ENCODE measurements around the gene ARHGAP32. TPM values are rescaled to one million over a fixed set of nuclear protein-coding genes. Genes with fewer than 3 reads are reported as not detected.

Gene ARHGAP32
- total RNA-seq, 2 experiments from 2014 or later, result 8.7 to 10.0 TPM

GRCh38 chr11:129117595-129118350, 74.4 kb downstream of the ARHGAP32 start:
- Histone ChIP-seq H3K36me3 (ENCODE audit: insufficient read depth, low read length) (no peaks in the 10 kb centered on the region), H3K27ac (ENCODE audit: low read depth in 1 of 2, low read length in 2 of 2) (no peak overlapping the region), H3K9me3 (ENCODE audit: control insufficient read depth in 1 of 2, insufficient read depth in 1 of 2, low read length in 2 of 2) (no peaks in the 10 kb centered on the region), H3K4me1 (ENCODE audit: insufficient read depth, low read length) (no peaks in the 10 kb centered on the region), H3K4me3 (ENCODE audit: low read length) (no peak overlapping the region), H3K27me3 (ENCODE audit: control insufficient read depth in 1 of 2, insufficient read depth in 2 of 2, low read length in 2 of 2) (no peaks in the 10 kb centered on the region)
- POLR2A ChIA-PET, result no interaction called here
- ATAC-seq (ENCODE audit: poor library complexity), result no peak
- Mint-ChIP-seq H3K27me3 (no peaks in the 10 kb centered on the region), H3K27ac (no peak overlapping the region), H3K4me1 (ENCODE audit: low read depth) (no peaks in the 10 kb centered on the region), H3K4me3 (no peak overlapping the region), H3K9me3 (no peaks in the 10 kb centered on the region), H3K36me3 (ENCODE audit: low read depth) (no peaks in the 10 kb centered on the region)
- peak in 12 of 14 experiments; percentile 12 to 76 (median 26) for DNase-seq
- CTCF ChIA-PET, result interaction anchor here (0.7 to 1.7 kb wide), 2 partner anchors 214 kb away, joined by 4 to 12 read pairs; no protein-coding TSS in a partner anchor
- intact Hi-C loops (cut with DNase I, micrococcal nuclease), result loop anchor here (1.0 to 5.0 kb wide), 7 partner anchors 214 to 1015 kb away; no protein-coding TSS in a partner anchor
- peak; percentile 83 for TF ChIP-seq CTCF (IDR thresholded peaks at IDR 0.05)

- no peak for TF ChIP-seq CTCF (IDR thresholded peaks at IDR 0.05)
- Histone ChIP-seq H3K4me1 (ENCODE audit: insufficient read depth, low read length) (no peaks in the 10 kb centered on the region), H3K4me3 (ENCODE audit: low read length) (no peak overlapping the region), H3K9me3 (ENCODE audit: control insufficient read depth in 1 of 2, insufficient read depth in 1 of 2, low read length in 2 of 2) (no peaks in the 10 kb centered on the region), H3K27me3 (ENCODE audit: control insufficient read depth in 1 of 2, insufficient read depth in 2 of 2, low read length in 2 of 2) (no peaks in the 10 kb centered on the region), H3K27ac (ENCODE audit: low read depth in 1 of 2, low read length in 2 of 2) (no peak overlapping the region), H3K36me3 (ENCODE audit: insufficient read depth, low read length) (no peaks in the 10 kb centered on the region)
- no peaks in the 10 kb centered on the region for H3K27me3 Mint-ChIP-seq
- intact Hi-C loops (cut with DNase I, micrococcal nuclease), result loop anchor here (2.0 to 5.0 kb wide), 3 partner anchors 581 to 1016 kb away; no protein-coding TSS in a partner anchor
- H3K27ac Mint-ChIP-seq, result no peak overlapping the region
- no peak for DNase-seq
- H3K4me3 Mint-ChIP-seq, result no peak overlapping the region
- H3K9me3 Mint-ChIP-seq, result no peaks in the 10 kb centered on the region
- ChIA-PET POLR2A (no interaction called here), CTCF (no interaction called here)
- no peak for ATAC-seq (ENCODE audit: poor library complexity)
- H3K4me1 Mint-ChIP-seq (ENCODE audit: low read depth), result no peaks in the 10 kb centered on the region
- peaks cover 7% of the 10 kb centered on the region for H3K36me3 Mint-ChIP-seq (ENCODE audit: low read depth)
Measured at GRCh38 chr11:129115652-129116586, 76.2 kb downstream of the ARHGAP32 start.

GRCh38 chr11:129109701-129110100, 82.4 kb downstream of the ARHGAP32 start:
- peaks cover 26% of the 10 kb centered on the region for H3K36me3 Mint-ChIP-seq (ENCODE audit: low read depth)
- no peaks in the 10 kb centered on the region for H3K4me1 Mint-ChIP-seq (ENCODE audit: low read depth)
- Histone ChIP-seq H3K4me1 (ENCODE audit: insufficient read depth, low read length) (no peaks in the 10 kb centered on the region), H3K4me3 (ENCODE audit: low read length) (no peak overlapping the region), H3K36me3 (ENCODE audit: insufficient read depth, low read length) (no peaks in the 10 kb centered on the region), H3K9me3 (ENCODE audit: control insufficient read depth in 1 of 2, insufficient read depth in 1 of 2, low read length in 2 of 2) (peaks cover 0 to 4% of the 10 kb centered on the region in 2 experiments), H3K27me3 (ENCODE audit: control insufficient read depth in 1 of 2, insufficient read depth in 2 of 2, low read length in 2 of 2) (no peaks in the 10 kb centered on the region), H3K27ac (ENCODE audit: low read depth in 1 of 2, low read length in 2 of 2) (no peak overlapping the region)
- no peaks in the 10 kb centered on the region for H3K27me3 Mint-ChIP-seq
- H3K9me3 Mint-ChIP-seq, result peaks cover 8% of the 10 kb centered on the region
- no peak overlapping the region for H3K27ac Mint-ChIP-seq
- ChIA-PET CTCF (no interaction called here), POLR2A (no interaction called here)
- no peak for TF ChIP-seq CTCF (IDR thresholded peaks at IDR 0.05)
- H3K4me3 Mint-ChIP-seq, result no peak overlapping the region
- no peak for ATAC-seq (ENCODE audit: poor library complexity)
- intact Hi-C loops (cut with DNase I, micrococcal nuclease), result no loop called here
- DNase-seq, result no peak
